C4-2B (cell line): ENCODE measurements around the gene ACOX1.

Experiments
- CTCF ChIP-seq: fragments of 450-650 bp; conservative IDR thresholded peaks from 2 replicates; pipeline ENCODE4 v1.5.1; 2017; ENCODE audit warnings: mild to moderate bottlenecking
- ZFX ChIP-seq: fragments of 450-650 bp; IDR thresholded peaks from 2 replicates; pipeline ENCODE4 v1.6.1; 2017

DNA sequence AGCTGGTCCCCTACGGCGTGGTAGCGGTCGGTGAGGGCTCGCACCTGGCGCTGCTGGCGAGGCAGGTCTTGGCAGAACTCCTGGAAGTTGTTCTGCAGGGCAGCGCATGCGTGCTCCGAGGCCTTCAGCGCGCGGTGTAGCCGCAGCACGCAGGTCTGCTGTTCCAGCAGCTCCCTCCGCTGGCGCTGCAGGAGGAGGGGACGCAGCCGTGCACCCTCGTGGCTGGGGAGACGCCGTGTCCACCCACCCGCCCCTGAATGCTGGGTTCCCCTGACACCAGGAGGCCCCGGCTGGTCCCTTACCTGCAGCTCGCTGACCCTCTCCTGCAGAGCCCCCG lies 35.9 kb upstream of the ACOX1 start:
- TF ChIP-seq CTCF = no peak
- TF ChIP-seq ZFX = no peak
